Lung (tissue), 12 donors: ENCODE data around the gene TAS2R41. TPM values are rescaled to one million over a fixed set of nuclear protein-coding genes. Genes with fewer than 3 reads are reported as not detected.

ENCODE experiments used
- ATAC-seq: fragments of 200-7000 bp; cut with Tn5 transposase; one replicate; pipeline ENCODE4 v1.9.1; 2020; ENCODE audit warnings: moderate number of reproducible peaks; ENCODE audit not compliant: insufficient read depth, low FRiP score
- DNase-seq, 3 donors: peaks; one replicate each; pipeline ENCODE4 v3.0.0-alpha.2; 2013 to 2017
- H3K27ac ChIP-seq, 2 donors: one replicate each; pipeline ENCODE4 v1.5.1; 2013; ENCODE audit warnings: mild to moderate bottlenecking in 2 of 2, moderate library complexity in 2 of 2, control low read depth in 1 of 2, inconsistent platforms in 1 of 2, low read depth in 1 of 2, low read length in 1 of 2
- H3K27me3 ChIP-seq, 3 donors: one replicate each; pipeline ENCODE4 v1.5.1; 2013; ENCODE audit warnings: low read length in 2 of 3; ENCODE audit not compliant: control insufficient read depth in 3 of 3, insufficient read depth in 3 of 3
- H3K36me3 ChIP-seq, 4 donors: one replicate each; pipeline ENCODE4 v1.5.1; 2013; ENCODE audit warnings: low read length in 4 of 4, mild to moderate bottlenecking in 1 of 4, moderate library complexity in 1 of 4; ENCODE audit not compliant: control insufficient read depth in 4 of 4, insufficient read depth in 4 of 4
- H3K4me1 ChIP-seq, 5 donors: one replicate each; pipeline ENCODE4 v1.5.1; 2013; ENCODE audit warnings: low read length in 5 of 5, mild to moderate bottlenecking in 2 of 5, moderate library complexity in 1 of 5; ENCODE audit not compliant: control insufficient read depth in 5 of 5, insufficient read depth in 5 of 5
- H3K4me3 ChIP-seq: one replicate; pipeline ENCODE4 v1.5.1; 2013; ENCODE audit warnings: mild to moderate bottlenecking, control low read depth, moderate library complexity
- H3K9ac ChIP-seq, 2 donors: one replicate each; pipeline ENCODE4 v1.5.1; 2013; ENCODE audit warnings: low read length in 2 of 2, control low read depth in 1 of 2; ENCODE audit not compliant: insufficient read depth in 1 of 2
- H3K9me3 ChIP-seq, 4 donors: one replicate each; pipeline ENCODE4 v1.5.1; 2013; ENCODE audit warnings: low read length in 3 of 4, mild to moderate bottlenecking in 1 of 4, moderate library complexity in 1 of 4; ENCODE audit not compliant: control insufficient read depth in 4 of 4, insufficient read depth in 3 of 4
- WGBS, 2 donors: extraction: QIAGEN DNeasy Blood & Tissue Kit; methylation state at CpG; one replicate each; pipeline ENCODE4 v1.1.7; 2013; 5-methylcytosine and 5-hydroxymethylcytosine counted together
- polyA plus RNA-seq, 2 donors: library from polyadenylated mRNA; stranded (reverse); fragments of 200-250 nt; gene quantifications; one replicate each; pipeline ENCODE4 v1.2.1, GENCODE V29; 2013
- total RNA-seq, 2 donors: library from RNA; depleted of rRNA in 1 of 2; stranded (reverse); fragments of >200 nt in 1 of 2; gene quantifications; one replicate each; pipeline ENCODE4 v1.2.1, GENCODE V29; 2014 to 2021
- TF ChIP-seq, protein P1 (sequence below): IDR thresholded peaks from 2 replicates; pipeline ENCODE4 v1.5.1; 2012; ENCODE audit warnings: mild to moderate bottlenecking; ENCODE audit errors: control extremely low read depth, extremely low read depth
- donor health status: control.
- donor health status: control.
- donor health status: Bipolar disorder and iron deficiency.
- donor health status: healthy.
- donor health status: DM: yes; HTN: yes; CAD: no.

The TAS2R41 gene
- total and polyA plus RNA-seq, 4 donors: 0.77 TPM; not detected in 3

DNA sequence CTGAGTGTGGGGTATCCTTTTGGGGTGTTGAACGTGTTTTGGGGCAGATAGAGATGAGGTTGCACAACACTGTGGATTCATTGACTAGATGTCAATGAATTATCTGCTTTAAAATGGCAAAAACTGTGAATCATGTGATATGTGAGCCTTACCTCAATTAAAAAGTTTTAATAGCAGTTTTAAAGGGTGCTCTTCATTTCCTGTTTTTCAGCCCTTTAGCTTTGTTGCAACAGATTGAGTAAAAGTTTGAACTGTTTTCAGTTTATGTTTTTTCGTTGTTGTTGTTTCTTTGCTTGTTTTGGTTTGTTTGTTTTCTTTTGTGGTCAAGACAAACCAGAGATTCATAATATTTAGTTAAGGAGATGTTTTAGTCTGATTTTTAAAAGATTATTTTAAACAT lies 9.4 kb downstream of the TAS2R41 start:
- peak overlapping the region in 1 of 2 donors; percentile 60 for H3K27ac ChIP-seq
- H3K9ac ChIP-seq: peak overlapping the region in 1 of 2 donors; percentile 40
- 32 to 50% methylated on average over 2 of the region's 2 CpGs for WGBS, 2 donors

DNA sequence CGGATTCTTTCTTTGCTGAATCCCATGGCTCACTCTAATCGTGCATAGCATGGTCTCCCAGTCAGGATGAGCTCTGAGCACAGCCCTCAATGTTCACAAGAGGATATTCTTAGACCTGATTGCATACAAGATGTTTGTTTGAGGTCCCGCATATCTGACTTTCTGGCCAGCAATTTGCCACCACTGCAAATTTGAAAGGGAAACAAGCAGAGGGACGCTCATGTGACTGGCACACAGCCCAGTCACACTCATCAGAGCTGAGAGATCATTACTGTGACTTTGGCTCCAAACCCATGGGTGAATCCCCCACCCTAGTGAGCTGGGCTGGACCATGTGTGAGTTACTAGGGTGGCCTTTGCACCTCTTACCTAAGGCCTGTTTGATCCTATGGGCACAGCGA lies 9.9 kb downstream of the TAS2R41 start:
- Histone ChIP-seq H3K4me1 (peaks cover 0 to 56% (median 10%) of the 10 kb centered on the region in 5 donors), H3K27me3 (no peaks in the 10 kb centered on the region), H3K9me3 (no peaks in the 10 kb centered on the region), H3K27ac (no peak overlapping the region), H3K9ac (peak overlapping the region in 1 of 2 donors; percentile 40), H3K4me3 (no peak overlapping the region), H3K36me3 (no peaks in the 10 kb centered on the region)
- ATAC-seq (no peak), DNase-seq (peak; percentile 87 to 96 (median 93))
- TF ChIP-seq, protein P1, sequence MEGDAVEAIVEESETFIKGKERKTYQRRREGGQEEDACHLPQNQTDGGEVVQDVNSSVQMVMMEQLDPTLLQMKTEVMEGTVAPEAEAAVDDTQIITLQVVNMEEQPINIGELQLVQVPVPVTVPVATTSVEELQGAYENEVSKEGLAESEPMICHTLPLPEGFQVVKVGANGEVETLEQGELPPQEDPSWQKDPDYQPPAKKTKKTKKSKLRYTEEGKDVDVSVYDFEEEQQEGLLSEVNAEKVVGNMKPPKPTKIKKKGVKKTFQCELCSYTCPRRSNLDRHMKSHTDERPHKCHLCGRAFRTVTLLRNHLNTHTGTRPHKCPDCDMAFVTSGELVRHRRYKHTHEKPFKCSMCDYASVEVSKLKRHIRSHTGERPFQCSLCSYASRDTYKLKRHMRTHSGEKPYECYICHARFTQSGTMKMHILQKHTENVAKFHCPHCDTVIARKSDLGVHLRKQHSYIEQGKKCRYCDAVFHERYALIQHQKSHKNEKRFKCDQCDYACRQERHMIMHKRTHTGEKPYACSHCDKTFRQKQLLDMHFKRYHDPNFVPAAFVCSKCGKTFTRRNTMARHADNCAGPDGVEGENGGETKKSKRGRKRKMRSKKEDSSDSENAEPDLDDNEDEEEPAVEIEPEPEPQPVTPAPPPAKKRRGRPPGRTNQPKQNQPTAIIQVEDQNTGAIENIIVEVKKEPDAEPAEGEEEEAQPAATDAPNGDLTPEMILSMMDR: no peak
- WGBS, 2 donors: 33 to 38% methylated on average over 5 of the region's 5 CpGs

More for the DNA sequence above, 9.4 kb downstream of the TAS2R41 start:
- H3K27me3 ChIP-seq: no peaks in the 10 kb centered on the region
- no peak for DNase-seq
- H3K36me3 ChIP-seq: no peaks in the 10 kb centered on the region
- ATAC-seq: no peak
- TF ChIP-seq, protein P1: no peak
- peaks cover 0 to 56% (median 10%) of the 10 kb centered on the region in 5 donors for H3K4me1 ChIP-seq
- H3K4me3 ChIP-seq: no peak overlapping the region
- H3K9me3 ChIP-seq: no peaks in the 10 kb centered on the region

- Histone ChIP-seq H3K4me3 (no peak overlapping the region), H3K36me3 (no peaks in the 10 kb centered on the region), H3K4me1 (peaks cover 0 to 30% (median 10%) of the 10 kb centered on the region in 5 donors), H3K27ac (no peak overlapping the region), H3K9me3 (no peaks in the 10 kb centered on the region), H3K9ac (no peak overlapping the region), H3K27me3 (no peaks in the 10 kb centered on the region)
- no peak for DNase-seq
- TF ChIP-seq, protein P1: no peak
- ATAC-seq: no peak
- WGBS, 2 donors: 47 to 96% methylated on average over 1 of the region's 1 CpG
These were observed 13.1 kb downstream of the TAS2R41 start for GRCh38 chr7:143490717-143491306.
